IPS-NIHi11 (cell line): ENCODE measurements around the gene NEURL2.
"Not testable (repeated sequence)": the region's sequence is repeated elsewhere in the genome, so short reads cannot be mapped to it uniquely, and the experiment has no call there.

ENCODE experiments used
- DNase-seq: peaks from one replicate; pipeline ENCODE4 v3.0.0; 2012; ENCODE audit warnings: mixed read lengths, low spot score

The NEURL2 gene

DNA sequence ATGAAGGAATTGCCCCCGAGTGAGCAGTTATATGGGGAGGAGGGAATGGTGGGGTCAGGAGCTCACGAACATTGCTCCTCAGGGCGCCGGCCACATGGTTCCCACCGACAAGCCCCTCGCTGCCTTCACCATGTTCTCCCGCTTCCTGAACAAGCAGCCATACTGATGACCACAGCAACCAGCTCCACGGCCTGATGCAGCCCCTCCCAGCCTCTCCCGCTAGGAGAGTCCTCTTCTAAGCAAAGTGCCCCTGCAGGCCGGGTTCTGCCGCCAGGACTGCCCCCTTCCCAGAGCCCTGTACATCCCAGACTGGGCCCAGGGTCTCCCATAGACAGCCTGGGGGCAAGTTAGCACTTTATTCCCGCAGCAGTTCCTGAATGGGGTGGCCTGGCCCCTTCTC is 7.3 kb upstream of the NEURL2 start:
- no peak for DNase-seq

GRCh38 chr20:45897692-45898091 is 6.7 kb upstream of the NEURL2 start:
- DNase-seq, result no peak

DNA sequence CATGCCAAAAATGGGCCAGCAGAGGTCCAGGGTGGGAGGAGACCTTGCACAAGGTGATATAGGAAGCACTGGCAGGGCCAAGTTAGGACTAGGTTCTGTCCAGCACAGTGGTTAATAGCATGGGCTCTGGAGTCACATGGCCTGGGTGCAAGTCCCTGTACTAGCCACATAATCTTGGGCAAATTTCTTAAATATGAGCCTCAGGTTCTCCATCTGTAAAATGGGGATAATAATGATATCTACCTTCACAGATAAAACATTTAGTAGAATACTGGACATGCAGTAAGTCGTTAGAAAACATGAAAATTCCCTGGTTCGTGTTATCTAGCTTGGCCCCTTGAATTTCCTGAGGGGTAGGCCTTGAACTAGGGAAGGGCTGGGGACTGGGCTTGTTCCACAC is 6.3 kb upstream of the NEURL2 start:
- DNase-seq, result no peak

DNA sequence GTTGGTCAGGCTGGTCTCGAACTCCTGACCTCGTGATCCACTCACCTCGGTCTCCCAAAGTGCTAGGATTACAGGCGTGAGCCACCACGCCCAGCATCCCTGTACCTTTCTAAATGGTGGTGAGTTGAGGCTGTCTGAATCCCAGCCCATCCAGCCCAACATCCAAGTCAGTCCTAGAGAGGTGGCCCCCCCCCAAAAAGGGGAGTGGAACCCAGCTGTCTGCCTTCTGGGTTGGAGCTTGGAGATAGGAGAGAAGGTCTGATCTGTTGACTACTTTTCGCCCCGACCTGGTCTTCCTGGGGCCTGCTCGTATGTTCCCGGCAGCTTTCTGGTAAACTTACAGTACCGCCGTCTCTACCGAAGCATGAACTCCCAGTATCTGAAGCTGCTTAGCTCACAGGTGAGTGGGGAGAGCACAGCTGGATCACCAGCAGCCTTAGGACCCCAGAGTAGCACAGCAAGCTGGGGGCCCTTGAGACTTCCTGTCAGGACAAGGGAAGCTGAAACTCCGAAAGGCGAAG is 5.7 kb upstream of the NEURL2 start:
- no peak for DNase-seq

GRCh38 chr20:45894797-45895196 is 3.8 kb upstream of the NEURL2 start:
- DNase-seq, result no peak

- DNase-seq, result no peak
Measured at GRCh38 chr20:45893831-45894230, 2.8 kb upstream of the NEURL2 start.

DNA sequence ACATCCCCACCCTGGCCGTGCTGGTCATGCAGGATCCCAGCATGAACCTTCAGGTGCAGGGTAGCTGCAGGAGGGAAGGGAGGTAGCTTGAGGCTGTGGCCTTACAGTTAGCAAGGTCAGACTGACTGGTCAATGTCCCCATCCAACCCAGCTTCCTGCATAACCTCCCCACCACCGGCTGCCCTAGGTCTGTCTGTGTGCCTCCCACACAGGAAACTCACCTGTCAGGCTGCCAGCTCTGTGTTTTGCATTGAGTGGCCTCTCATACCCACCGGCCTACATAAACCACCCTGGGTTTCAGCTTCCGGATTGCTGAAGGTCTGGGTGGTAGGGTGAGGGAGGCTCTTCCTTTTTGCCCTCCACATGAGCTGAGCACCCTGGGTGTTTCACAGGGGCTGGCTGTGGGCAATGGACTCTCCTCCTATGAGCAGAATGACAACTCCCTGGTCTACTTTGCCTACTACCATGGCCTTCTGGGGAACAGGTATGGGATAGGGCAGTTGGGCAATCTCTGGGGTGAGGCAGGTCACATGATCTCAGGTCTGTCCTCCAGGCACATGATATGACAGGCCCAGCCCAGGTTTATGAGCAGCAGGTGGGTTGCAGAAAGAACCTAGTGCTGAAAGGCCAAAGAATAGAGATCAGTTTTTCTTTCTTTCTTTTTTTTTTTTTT is 2.0 kb upstream of the NEURL2 start:
- no peak for DNase-seq

DNA sequence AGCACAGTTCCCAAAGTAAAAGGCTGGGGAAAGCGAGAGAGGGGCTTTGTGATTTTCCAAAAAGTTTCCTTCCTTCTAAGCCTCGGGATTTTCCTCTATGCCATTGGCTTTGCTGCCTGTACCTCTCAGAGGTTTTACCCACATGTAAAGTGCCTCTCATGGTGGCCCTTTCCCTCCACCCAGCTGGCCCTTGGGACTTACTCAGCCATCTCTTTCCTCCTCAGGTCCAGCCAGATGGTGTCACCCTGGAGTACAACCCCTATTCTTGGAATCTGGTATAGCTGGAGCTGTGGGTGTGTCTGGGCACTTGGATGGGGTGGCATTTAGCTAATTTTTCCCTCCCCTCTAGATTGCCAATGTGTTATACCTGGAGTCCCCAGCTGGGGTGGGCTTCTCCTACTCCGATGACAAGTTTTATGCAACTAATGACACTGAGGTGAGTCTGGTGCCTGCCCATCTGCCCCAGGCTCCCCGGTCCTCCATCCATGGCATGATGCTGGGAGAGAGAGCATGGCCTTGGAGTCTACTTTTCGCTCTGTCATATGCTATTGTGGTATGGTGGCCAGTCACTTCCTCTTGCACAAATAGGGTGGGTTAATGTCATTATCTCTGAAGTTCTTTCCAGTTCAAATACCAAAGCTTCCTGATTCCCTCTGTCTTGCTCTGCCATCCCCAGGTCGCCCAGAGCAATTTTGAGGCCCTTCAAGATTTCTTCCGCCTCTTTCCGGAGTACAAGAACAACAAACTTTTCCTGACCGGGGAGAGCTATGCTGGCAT is 1.2 kb upstream of the NEURL2 start:
- peak; percentile 41 for DNase-seq

- DNase-seq, result peak; percentile 82
Measured at GRCh38 chr20:45890077-45890984, 677 bp downstream of the NEURL2 start.

- no peak for DNase-seq
Measured at GRCh38 chr20:45888681-45889080, 2.3 kb downstream of the NEURL2 start.

DNA sequence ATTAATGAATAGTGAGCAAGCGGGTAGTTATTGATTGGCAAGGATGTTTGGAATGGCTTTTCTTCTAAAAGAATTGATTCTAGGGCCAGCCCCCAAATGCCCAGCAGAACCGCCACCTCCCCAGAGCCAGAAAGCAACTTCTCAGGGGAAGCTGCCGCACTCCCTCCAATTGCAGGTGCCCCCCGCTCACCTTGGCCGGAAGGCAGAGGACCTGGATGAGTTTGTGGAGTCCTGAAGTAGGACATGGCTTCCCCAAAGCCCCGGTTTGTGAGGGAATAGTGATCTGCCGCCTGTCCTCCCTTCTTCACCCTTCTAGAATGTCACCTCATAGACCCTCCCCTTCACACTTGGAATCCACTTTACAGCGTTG is 3.7 kb downstream of the NEURL2 start, which contains the start of gene SPATA25:
SPATA25 (minus strand) TSS at position 277 of the 370 bp plus-strand sequence; CDS start at position 245, 32 bp downstream.
- DNase-seq, result no peak

GRCh38 chr20:45886590-45887345 is 4.2 kb downstream of the NEURL2 start:
- DNase-seq, result no peak

DNA sequence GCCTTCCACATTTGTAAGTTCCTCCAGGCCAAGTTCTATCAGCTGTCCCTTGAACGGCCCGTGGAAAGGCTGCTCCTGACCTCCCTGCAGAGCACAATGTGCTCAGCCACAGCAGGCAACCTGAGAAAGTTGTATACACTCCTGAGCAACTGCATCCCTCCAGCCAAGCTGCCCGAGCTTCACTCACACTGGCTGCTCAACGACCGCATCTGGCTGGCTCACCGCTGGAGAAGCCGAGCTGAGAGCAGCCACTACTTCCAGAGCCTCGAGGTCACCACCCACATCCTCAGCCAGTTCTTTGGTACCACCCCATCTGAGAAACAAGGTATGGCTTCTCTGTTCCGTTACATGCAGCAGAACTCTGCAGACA is 7.9 kb downstream of the NEURL2 start:
- no peak for DNase-seq

GRCh38 chr20:45882469-45883099 is 8.4 kb downstream of the NEURL2 start:
- no peak for DNase-seq

GRCh38 chr20:45880988-45881788 is 9.8 kb downstream of the NEURL2 start, which contains the start of gene ZSWIM1:
Gene ZSWIM1 (plus strand): TSS chr20:45881227. CDS start chr20:45882593, 1,366 bp downstream.
- DNase-seq, result peak; percentile 97

- DNase-seq, result no peak
Measured at GRCh38 chr20:45878076-45878761, 12.8 kb downstream of the NEURL2 start.

DNA sequence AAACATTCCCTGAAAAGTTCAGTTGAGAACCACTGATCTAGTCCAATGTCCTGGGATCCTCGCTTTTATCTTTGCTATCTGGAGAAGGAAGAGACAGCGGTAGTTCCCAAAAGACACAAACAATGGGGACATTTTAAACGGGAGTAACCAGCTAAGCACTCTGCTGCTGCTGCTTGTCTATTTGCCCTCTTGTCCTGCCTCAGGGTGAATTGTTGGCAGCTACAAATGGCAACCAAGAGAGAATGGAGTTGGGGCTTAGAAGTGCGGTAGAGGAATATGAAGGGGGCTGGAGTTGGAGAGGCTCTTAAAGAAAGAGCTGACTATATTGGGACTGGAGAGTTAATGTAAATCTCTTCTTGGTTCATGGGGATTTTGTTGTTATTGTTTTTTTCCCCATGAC is 16.4 kb downstream of the NEURL2 start:
- DNase-seq, result no peak

DNA sequence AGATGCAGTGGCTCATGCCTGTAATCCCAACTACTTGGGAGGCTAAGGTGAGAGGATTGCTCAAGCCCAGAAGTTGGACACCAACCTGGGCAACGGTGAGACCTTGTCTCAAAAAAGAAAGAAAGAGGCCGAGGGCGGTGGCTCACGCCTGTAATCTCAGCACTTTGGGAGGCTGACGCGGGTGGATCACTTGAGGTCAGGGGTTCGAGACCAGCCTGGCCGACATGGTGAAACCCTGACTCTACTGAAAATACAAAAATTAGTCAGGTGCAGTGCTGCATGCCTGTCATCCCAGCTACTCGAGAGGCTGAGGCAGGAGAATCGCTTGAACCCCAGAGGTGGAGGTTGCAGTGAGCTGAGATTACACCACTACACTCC is 16.9 kb downstream of the NEURL2 start:
- DNase-seq, result not testable (repeated sequence)

GRCh38 chr20:45873409-45874103 is 17.5 kb downstream of the NEURL2 start:
- no peak for DNase-seq
